ENCODE results near the gene MRPS6.

The MRPS6 gene

DNA sequence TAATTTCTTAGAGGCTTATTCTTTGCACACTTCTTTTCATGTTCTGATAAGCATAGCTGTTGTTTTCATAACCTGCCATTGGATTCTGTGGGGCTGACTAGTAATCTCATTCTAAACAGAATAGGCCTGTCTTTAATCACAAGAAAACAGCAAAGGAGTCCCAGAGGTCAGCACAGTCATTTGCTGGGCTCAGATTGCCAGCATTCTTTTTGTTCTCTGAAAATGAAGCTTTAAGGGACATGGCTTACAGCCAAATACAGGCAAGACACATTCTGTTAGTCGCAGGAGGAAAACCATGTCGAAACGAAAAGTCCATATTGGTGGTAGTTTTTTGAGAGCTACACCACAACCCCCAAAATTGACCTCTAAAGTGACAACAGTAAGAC is 75.0 kb downstream of the MRPS6 start:
- ATAC-seq (ENCODE audit: low read depth) (no peak), DNase-seq (ENCODE audit: low spot score) (no peak)
- TF ChIP-seq CTCF (IDR thresholded peaks at IDR 0.05; ENCODE audit: poor library complexity, severe bottlenecking), result no peak
- Histone ChIP-seq H3K4me3 (ENCODE audit: severe bottlenecking) (no peak overlapping the region), H3K9me3 (ENCODE audit: severe bottlenecking) (peaks cover 2% of the 10 kb centered on the region), H3K27me3 (ENCODE audit: insufficient read depth, poor library complexity, severe bottlenecking) (no peaks in the 10 kb centered on the region), H3K27ac (ENCODE audit: poor library complexity, severe bottlenecking) (no peak overlapping the region), H3K4me1 (ENCODE audit: insufficient read depth, poor library complexity, severe bottlenecking) (no peaks in the 10 kb centered on the region), H3K36me3 (ENCODE audit: low read depth) (no peaks in the 10 kb centered on the region)

DNA sequence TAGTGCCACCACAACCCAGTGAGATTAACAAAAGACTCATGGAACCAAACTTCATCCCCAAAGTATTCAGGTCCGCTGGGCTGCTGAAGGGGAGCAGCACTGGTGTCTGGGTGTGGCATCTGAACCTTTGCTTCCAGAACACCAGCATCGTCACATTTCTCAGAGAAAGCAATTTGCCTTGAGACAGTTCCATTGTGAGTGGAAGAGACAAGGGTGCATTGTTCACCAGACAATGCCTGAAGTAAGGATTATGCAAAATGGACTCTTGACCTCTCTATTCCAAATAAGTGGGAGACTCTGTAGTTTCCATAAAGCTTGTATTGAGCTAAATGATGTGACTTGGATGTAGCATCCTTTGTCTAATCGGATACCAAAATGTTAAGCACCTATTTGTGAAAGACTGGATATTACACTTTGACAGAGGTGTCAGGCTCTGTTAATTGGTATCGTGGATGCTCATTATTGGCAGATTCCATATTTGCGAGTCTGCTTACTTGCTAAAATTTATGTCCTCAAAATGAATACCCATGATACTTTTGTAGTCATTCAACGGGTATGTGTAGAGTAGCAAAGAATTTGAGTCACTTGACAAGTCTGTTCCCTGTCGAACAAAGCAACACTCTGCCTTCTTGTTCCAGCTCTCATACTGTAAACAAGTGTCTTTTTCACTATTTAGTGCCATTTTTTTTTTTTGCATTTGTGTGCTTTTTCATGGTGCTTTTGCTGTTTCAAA is 75.6 kb downstream of the MRPS6 start:
- Histone ChIP-seq H3K27me3 (ENCODE audit: insufficient read depth, poor library complexity, severe bottlenecking) (no peaks in the 10 kb centered on the region), H3K9me3 (ENCODE audit: severe bottlenecking) (peaks cover 2% of the 10 kb centered on the region), H3K27ac (ENCODE audit: poor library complexity, severe bottlenecking) (no peak overlapping the region), H3K4me3 (ENCODE audit: severe bottlenecking) (no peak overlapping the region), H3K4me1 (ENCODE audit: insufficient read depth, poor library complexity, severe bottlenecking) (no peaks in the 10 kb centered on the region), H3K36me3 (ENCODE audit: low read depth) (no peaks in the 10 kb centered on the region)
- TF ChIP-seq CTCF (IDR thresholded peaks at IDR 0.05; ENCODE audit: poor library complexity, severe bottlenecking), result no peak
- DNase-seq (ENCODE audit: low spot score) (no peak), ATAC-seq (ENCODE audit: low read depth) (no peak)

GRCh38 chr21:34152500-34152899 is 79.1 kb downstream of the MRPS6 start:
- ATAC-seq (ENCODE audit: low read depth) (no peak), DNase-seq (ENCODE audit: low spot score) (no peak)
- Histone ChIP-seq H3K9me3 (ENCODE audit: severe bottlenecking) (no peaks in the 10 kb centered on the region), H3K27me3 (ENCODE audit: insufficient read depth, poor library complexity, severe bottlenecking) (no peaks in the 10 kb centered on the region), H3K4me3 (ENCODE audit: severe bottlenecking) (no peak overlapping the region), H3K4me1 (ENCODE audit: insufficient read depth, poor library complexity, severe bottlenecking) (no peaks in the 10 kb centered on the region), H3K36me3 (ENCODE audit: low read depth) (no peaks in the 10 kb centered on the region), H3K27ac (ENCODE audit: poor library complexity, severe bottlenecking) (no peak overlapping the region)
- TF ChIP-seq CTCF (IDR thresholded peaks at IDR 0.05; ENCODE audit: poor library complexity, severe bottlenecking), result no peak

DNA sequence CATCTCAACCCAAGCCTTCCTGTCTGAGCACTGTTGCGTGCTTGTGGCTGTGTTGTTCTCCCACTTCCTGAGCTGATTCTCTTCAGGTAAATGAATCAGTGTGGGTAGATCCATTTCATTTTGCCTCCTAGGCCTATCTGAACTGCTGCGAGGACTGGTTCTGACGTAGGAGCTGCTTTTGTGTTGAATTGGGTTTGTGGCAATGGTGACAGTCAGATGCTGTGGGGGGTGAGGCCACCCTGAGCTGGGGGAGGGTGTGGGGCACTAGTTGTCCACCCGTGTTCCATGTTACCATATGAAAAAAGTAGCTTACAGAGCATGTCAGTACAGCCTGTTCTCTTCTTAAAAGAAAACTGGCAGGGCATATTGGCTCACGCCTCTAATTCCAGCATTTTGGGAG is 81.5 kb downstream of the MRPS6 start:
- no peak overlapping the region for H3K27ac ChIP-seq (ENCODE audit: poor library complexity, severe bottlenecking)
- H3K36me3 ChIP-seq (ENCODE audit: low read depth), result no peaks in the 10 kb centered on the region
- H3K4me3 ChIP-seq (ENCODE audit: severe bottlenecking), result no peak overlapping the region
- H3K27me3 ChIP-seq (ENCODE audit: insufficient read depth, poor library complexity, severe bottlenecking), result no peaks in the 10 kb centered on the region
- no peaks in the 10 kb centered on the region for H3K9me3 ChIP-seq (ENCODE audit: severe bottlenecking)
- no peaks in the 10 kb centered on the region for H3K4me1 ChIP-seq (ENCODE audit: insufficient read depth, poor library complexity, severe bottlenecking)
- no peak for TF ChIP-seq CTCF (IDR thresholded peaks at IDR 0.05; ENCODE audit: poor library complexity, severe bottlenecking)
- ATAC-seq (ENCODE audit: low read depth) (no peak), DNase-seq (ENCODE audit: low spot score) (no peak)

DNA sequence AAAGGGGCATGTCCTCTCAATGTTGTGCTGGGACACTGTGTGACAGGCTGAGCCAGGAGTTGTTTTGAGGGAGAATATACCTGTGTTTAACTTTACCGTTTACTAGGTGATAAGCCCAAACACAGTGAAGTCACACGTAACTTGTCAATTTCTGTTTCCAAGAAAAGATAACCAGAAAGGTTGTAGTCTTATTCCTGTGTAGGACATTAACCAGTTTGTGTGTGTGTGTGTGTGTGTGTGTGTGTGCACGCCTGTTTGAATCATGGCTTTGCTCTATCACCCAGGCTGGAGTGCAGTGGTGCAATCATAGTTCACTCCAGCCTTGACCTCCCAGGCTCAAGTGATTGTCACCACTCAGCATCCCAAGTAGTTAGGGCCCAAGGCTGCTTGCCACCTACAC is 83.6 kb downstream of the MRPS6 start:
- Histone ChIP-seq H3K9me3 (ENCODE audit: severe bottlenecking) (no peaks in the 10 kb centered on the region), H3K36me3 (ENCODE audit: low read depth) (no peaks in the 10 kb centered on the region), H3K27ac (ENCODE audit: poor library complexity, severe bottlenecking) (no peak overlapping the region), H3K4me3 (ENCODE audit: severe bottlenecking) (no peak overlapping the region), H3K4me1 (ENCODE audit: insufficient read depth, poor library complexity, severe bottlenecking) (no peaks in the 10 kb centered on the region), H3K27me3 (ENCODE audit: insufficient read depth, poor library complexity, severe bottlenecking) (no peaks in the 10 kb centered on the region)
- no peak for ATAC-seq (ENCODE audit: low read depth)
- no peak for TF ChIP-seq CTCF (IDR thresholded peaks at IDR 0.05; ENCODE audit: poor library complexity, severe bottlenecking)
- no peak for DNase-seq (ENCODE audit: low spot score)

Measured in RWPE2 (cell line).